Panc1 (cell line): ENCODE data around the gene SAMD4A. TPM values are rescaled to one million over a fixed set of nuclear protein-coding genes. Genes with fewer than 3 reads are reported as not detected.

Source experiments
- ATAC-seq: fragments of 200-7000 bp; cut with Tn5 transposase; 2 replicates; pipeline ENCODE4 v1.9.1; 2020; ENCODE audit warnings: mild to moderate bottlenecking, moderate library complexity
- BruUV-seq: library from RNA; stranded (reverse); fragments of 400-500 nt; replicated peaks from 2 replicates; lab custom pipeline; 2021; lab: Mats Ljungman, UMichigan
- CTCF ChIA-PET: fragments of 300-600 bp; sonication (Branson Sonifier 250); formaldehyde crosslinking; loops from one replicate; lab custom pipeline; 2022; ENCODE audit warnings: antibody characterized with exemption; lab: Charles Lee
- POLR2A ChIA-PET: fragments of 300-600 bp; sonication (Branson Sonifier 250); formaldehyde crosslinking; loops from one replicate; lab custom pipeline; 2022; ENCODE audit warnings: antibody characterized with exemption; lab: Charles Lee
- DNase-seq: peaks from one replicate; pipeline ENCODE4 v3.0.0-alpha.2; 2010; ENCODE audit warnings: low read depth, low spot score
- H3K27ac ChIP-seq: 2 replicates; pipeline ENCODE4 v1.5.1; 2011; ENCODE audit warnings: mild to moderate bottlenecking, low read length, inconsistent platforms
- H3K27me3 ChIP-seq: fragments of 200-500 bp; sonication (Bioruptor generic); 2 replicates; pipeline ENCODE4 v1.6.0; 2014; ENCODE audit warnings: low read length, inconsistent platforms; ENCODE audit not compliant: control insufficient read depth, insufficient read depth
- H3K36me3 ChIP-seq: fragments of 200-500 bp; sonication (Bioruptor generic); 2 replicates; pipeline ENCODE4 v1.5.1; 2014; ENCODE audit warnings: inconsistent platforms, mild to moderate bottlenecking, low read length, moderate library complexity; ENCODE audit not compliant: control insufficient read depth, insufficient read depth
- H3K4me1 ChIP-seq: 2 replicates; pipeline ENCODE4 v1.5.1; 2011; ENCODE audit warnings: inconsistent platforms, mild to moderate bottlenecking, low read length, moderate library complexity; ENCODE audit not compliant: control insufficient read depth, insufficient read depth
- H3K4me3 ChIP-seq, 2 experiments: 2 replicates each; pipeline ENCODE4 v1.5.1; 2011 to 2012; ENCODE audit warnings: low read depth in 2 of 2, low read length in 2 of 2, mild to moderate bottlenecking in 2 of 2, inconsistent platforms in 1 of 2, moderate library complexity in 1 of 2
- H3K9me3 ChIP-seq: fragments of 200-500 bp; sonication (Bioruptor generic); 2 replicates; pipeline ENCODE4 v1.5.1; 2014; ENCODE audit warnings: low read depth, mild to moderate bottlenecking, inconsistent platforms, low read length, moderate library complexity; ENCODE audit not compliant: control insufficient read depth, insufficient read depth
- POLR2AphosphoS5 ChIP-seq: IDR thresholded peaks from 2 replicates; pipeline ENCODE4 v1.6.1; 2012; ENCODE audit warnings: mild to moderate bottlenecking, low read depth, low read length, moderate library complexity
- REST ChIP-seq, 2 experiments: IDR thresholded peaks; 2 replicates each; pipeline ENCODE4 v1.6.1; 2011 to 2012; ENCODE audit warnings: low read depth in 2 of 2, control low read depth in 1 of 2, low read length in 1 of 2, mild to moderate bottlenecking in 1 of 2, moderate library complexity in 1 of 2; ENCODE audit not compliant: insufficient read depth in 1 of 2
- SIN3A ChIP-seq: IDR thresholded peaks from 2 replicates; pipeline ENCODE4 v1.6.1; 2012; ENCODE audit warnings: low read depth, mild to moderate bottlenecking, low read length, moderate library complexity, borderline replicate concordance; ENCODE audit not compliant: insufficient read depth
- TCF7L2 ChIP-seq: IDR thresholded peaks from 2 replicates; pipeline ENCODE4 v1.6.1; 2011; ENCODE audit warnings: mild to moderate bottlenecking, low read depth, low read length, inconsistent platforms
- in situ Hi-C: cut with HindIII; loops from 2 replicates; pipeline ENCODE4 v1.10.0; 2016; ENCODE audit warnings: low sequenced_read_pairs, low pct_unique_long_range_greater_than_20kb
- intact Hi-C: fragments of 100-400 bp; cut with micrococcal nuclease; formaldehyde crosslinking; loops from one replicate; pipeline ENCODE4 v1.10.0; 2022; ENCODE audit not compliant: unreplicated experiment
- total RNA-seq: library from RNA; stranded (reverse); gene quantifications from one replicate; pipeline ENCODE4 v1.2.1, GENCODE V29; 2021; ENCODE audit not compliant: unreplicated experiment
- TF ChIP-seq, protein P1 (sequence below): fragments of 450-650 bp; IDR thresholded peaks from 2 replicates; pipeline ENCODE4 v1.5.1; 2017; ENCODE audit warnings: mild to moderate bottlenecking

SAMD4A gene
- total RNA-seq, 1 experiment from 2014 or later, result 15.2 TPM

GRCh38 chr14:54805445-54806322 is 238.8 kb downstream of the SAMD4A start:
- TF ChIP-seq POLR2AphosphoS5 (no peak), TCF7L2 (no peak)
- TF ChIP-seq, protein P1, sequence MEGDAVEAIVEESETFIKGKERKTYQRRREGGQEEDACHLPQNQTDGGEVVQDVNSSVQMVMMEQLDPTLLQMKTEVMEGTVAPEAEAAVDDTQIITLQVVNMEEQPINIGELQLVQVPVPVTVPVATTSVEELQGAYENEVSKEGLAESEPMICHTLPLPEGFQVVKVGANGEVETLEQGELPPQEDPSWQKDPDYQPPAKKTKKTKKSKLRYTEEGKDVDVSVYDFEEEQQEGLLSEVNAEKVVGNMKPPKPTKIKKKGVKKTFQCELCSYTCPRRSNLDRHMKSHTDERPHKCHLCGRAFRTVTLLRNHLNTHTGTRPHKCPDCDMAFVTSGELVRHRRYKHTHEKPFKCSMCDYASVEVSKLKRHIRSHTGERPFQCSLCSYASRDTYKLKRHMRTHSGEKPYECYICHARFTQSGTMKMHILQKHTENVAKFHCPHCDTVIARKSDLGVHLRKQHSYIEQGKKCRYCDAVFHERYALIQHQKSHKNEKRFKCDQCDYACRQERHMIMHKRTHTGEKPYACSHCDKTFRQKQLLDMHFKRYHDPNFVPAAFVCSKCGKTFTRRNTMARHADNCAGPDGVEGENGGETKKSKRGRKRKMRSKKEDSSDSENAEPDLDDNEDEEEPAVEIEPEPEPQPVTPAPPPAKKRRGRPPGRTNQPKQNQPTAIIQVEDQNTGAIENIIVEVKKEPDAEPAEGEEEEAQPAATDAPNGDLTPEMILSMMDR, result peak; percentile 94
- in situ Hi-C loops, result no loop called here
- CTCF ChIA-PET, result interaction anchor here (0.8 to 1.7 kb wide), 2 partner anchors 9 to 242 kb away, joined by 3 to 8 read pairs; no protein-coding TSS in a partner anchor

DNA sequence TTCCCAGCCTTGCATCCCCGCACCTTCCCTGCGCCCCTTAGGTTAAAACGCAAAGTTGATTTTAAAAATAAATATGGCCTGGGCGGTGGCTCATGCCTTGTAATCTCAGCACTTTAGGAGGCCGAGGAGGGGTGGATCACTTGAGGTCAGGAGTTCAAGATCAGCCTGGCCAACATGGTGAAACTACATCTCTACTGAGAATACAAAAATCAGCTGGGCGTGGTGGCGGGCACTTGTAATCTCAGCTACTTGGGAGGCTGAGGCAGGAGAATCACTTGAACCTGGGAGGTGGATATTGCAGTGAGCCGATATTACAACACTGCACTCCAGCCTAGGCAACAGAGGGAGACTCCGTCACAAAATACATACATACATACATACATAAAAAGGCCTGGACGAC is 239.7 kb downstream of the SAMD4A start:
- CTCF ChIA-PET, result interaction anchor here (1.7 kb wide), 1 partner anchor 243 kb away, joined by 8 read pairs; no protein-coding TSS in a partner anchor
- Histone ChIP-seq H3K27me3 (no peaks in the 10 kb centered on the region), H3K27ac (no peak overlapping the region), H3K4me1 (no peaks in the 10 kb centered on the region), H3K36me3 (no peaks in the 10 kb centered on the region), H3K9me3 (no peaks in the 10 kb centered on the region), H3K4me3 (no peak overlapping the region)
- in situ Hi-C loops, result no loop called here
- no TSS peak for BruUV-seq
- no peak for DNase-seq
- POLR2A ChIA-PET, result no interaction called here
- intact Hi-C loops, result loop anchor here (10.0 kb wide), 1 partner anchor 242 kb away; the partner anchor contains the start of gene SAMD4A
- no peak for ATAC-seq
- TF ChIP-seq REST (IDR thresholded peaks at IDR 0.05; ENCODE audit: insufficient read depth in 1 of 2, low read depth in 2 of 2, low read length in 1 of 2) (no peak), SIN3A (no peak), POLR2AphosphoS5 (no peak), TCF7L2 (no peak)
- TF ChIP-seq, protein P1, result no peak

More at GRCh38 chr14:54805445-54806322, 238.8 kb downstream of the SAMD4A start:
- peak overlapping the region in 1 of 2 experiments; percentile 17; a peak in 1 of 4 replicates for H3K4me3 ChIP-seq
- H3K4me1 ChIP-seq, result no peaks in the 10 kb centered on the region
- no peaks in the 10 kb centered on the region for H3K36me3 ChIP-seq
- H3K9me3 ChIP-seq, result no peaks in the 10 kb centered on the region
- no peaks in the 10 kb centered on the region for H3K27me3 ChIP-seq
- POLR2A ChIA-PET, result no interaction called here
- ATAC-seq (peak; percentile 95), DNase-seq (peak; percentile 68)
- no peak overlapping the region for H3K27ac ChIP-seq
- BruUV-seq, result no TSS peak
- intact Hi-C loops, result loop anchor here (10.0 kb wide), 1 partner anchor 241 kb away; the partner anchor contains the start of gene SAMD4A
